GM23338 (cell line): ENCODE results near the gene STXBP3.

Source experiments
- EZH2 ChIP-seq: fragments of 200-600 bp; sonication (generic); IDR thresholded peaks from one replicate; pipeline ENCODE4 v1.8.0; 2017; ENCODE audit warnings: antibody characterized with exemption, mild to moderate bottlenecking, low read depth; ENCODE audit not compliant: unreplicated experiment
- POLR2AphosphoS5 ChIP-seq: IDR thresholded peaks from 2 replicates; pipeline ENCODE4 v1.6.1; 2016; ENCODE audit warnings: antibody characterized with exemption, low read depth
- TF ChIP-seq, protein P1 (sequence below), 2 experiments: fragments of 200-600 bp in 1 of 2; sonication (generic) in 1 of 2; conservative IDR thresholded peaks; 2 replicates each; pipeline versions ENCODE4 v1.5.1 to v1.6.1; 2016 to 2017; ENCODE audit warnings: antibody characterized with exemption in 2 of 2, low read depth in 2 of 2, mild to moderate bottlenecking in 2 of 2, moderate library complexity in 1 of 2
- TF ChIP-seq, protein P2 (sequence below): IDR thresholded peaks from 2 replicates; pipeline ENCODE4 v1.6.1; 2016; ENCODE audit warnings: antibody characterized with exemption
- TF ChIP-seq, protein P3 (sequence below): IDR thresholded peaks from one replicate; pipeline ENCODE4 v1.6.1; 2018; ENCODE audit warnings: antibody characterized with exemption; ENCODE audit not compliant: unreplicated experiment

DNA sequence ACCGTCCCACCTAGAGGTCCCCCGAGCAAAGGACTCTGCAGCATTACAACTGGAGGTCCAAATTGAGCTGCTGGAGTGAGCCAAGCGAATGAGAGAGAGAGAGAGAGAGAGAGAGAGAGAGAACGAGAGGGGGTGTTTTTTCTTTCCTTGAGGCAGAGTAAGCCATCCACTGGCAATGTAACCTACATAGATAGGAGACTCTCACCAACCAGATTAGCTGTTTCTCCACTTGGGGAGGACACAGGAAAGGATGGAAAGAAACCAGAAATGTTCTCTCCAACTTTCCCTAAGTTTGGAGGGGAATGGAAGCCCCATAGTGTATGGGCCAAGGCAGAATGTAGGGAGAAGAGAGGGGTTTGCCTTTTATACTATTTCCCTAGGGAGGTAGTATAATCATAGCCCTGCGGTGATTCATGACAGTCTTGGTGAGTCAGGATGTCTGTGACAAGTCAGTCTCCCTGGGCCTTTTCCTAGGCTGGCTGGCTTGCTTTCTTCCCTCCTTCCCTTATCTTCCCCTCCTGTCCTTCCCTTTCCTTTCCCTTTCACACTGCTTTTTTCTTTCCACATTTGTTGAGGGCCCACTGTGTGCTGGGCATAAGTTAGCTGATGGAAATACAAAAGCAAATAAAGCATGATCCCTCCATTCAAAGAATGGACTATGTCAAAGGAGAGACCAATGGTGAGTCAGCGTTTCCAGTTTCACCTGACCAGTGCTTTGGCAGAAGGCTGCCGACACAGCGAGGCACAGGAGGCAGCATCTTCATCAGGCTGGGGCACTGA lies 26.6 kb upstream of the STXBP3 start:
- TF ChIP-seq, protein P1, sequence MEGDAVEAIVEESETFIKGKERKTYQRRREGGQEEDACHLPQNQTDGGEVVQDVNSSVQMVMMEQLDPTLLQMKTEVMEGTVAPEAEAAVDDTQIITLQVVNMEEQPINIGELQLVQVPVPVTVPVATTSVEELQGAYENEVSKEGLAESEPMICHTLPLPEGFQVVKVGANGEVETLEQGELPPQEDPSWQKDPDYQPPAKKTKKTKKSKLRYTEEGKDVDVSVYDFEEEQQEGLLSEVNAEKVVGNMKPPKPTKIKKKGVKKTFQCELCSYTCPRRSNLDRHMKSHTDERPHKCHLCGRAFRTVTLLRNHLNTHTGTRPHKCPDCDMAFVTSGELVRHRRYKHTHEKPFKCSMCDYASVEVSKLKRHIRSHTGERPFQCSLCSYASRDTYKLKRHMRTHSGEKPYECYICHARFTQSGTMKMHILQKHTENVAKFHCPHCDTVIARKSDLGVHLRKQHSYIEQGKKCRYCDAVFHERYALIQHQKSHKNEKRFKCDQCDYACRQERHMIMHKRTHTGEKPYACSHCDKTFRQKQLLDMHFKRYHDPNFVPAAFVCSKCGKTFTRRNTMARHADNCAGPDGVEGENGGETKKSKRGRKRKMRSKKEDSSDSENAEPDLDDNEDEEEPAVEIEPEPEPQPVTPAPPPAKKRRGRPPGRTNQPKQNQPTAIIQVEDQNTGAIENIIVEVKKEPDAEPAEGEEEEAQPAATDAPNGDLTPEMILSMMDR (conservative IDR thresholded peaks at IDR 0.05; ENCODE audit: low read depth in 2 of 2), result no peak
- TF ChIP-seq EZH2 (no peak), POLR2AphosphoS5 (no peak)
- TF ChIP-seq, protein P2, sequence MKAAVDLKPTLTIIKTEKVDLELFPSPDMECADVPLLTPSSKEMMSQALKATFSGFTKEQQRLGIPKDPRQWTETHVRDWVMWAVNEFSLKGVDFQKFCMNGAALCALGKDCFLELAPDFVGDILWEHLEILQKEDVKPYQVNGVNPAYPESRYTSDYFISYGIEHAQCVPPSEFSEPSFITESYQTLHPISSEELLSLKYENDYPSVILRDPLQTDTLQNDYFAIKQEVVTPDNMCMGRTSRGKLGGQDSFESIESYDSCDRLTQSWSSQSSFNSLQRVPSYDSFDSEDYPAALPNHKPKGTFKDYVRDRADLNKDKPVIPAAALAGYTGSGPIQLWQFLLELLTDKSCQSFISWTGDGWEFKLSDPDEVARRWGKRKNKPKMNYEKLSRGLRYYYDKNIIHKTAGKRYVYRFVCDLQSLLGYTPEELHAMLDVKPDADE, result no peak
- TF ChIP-seq, protein P3, sequence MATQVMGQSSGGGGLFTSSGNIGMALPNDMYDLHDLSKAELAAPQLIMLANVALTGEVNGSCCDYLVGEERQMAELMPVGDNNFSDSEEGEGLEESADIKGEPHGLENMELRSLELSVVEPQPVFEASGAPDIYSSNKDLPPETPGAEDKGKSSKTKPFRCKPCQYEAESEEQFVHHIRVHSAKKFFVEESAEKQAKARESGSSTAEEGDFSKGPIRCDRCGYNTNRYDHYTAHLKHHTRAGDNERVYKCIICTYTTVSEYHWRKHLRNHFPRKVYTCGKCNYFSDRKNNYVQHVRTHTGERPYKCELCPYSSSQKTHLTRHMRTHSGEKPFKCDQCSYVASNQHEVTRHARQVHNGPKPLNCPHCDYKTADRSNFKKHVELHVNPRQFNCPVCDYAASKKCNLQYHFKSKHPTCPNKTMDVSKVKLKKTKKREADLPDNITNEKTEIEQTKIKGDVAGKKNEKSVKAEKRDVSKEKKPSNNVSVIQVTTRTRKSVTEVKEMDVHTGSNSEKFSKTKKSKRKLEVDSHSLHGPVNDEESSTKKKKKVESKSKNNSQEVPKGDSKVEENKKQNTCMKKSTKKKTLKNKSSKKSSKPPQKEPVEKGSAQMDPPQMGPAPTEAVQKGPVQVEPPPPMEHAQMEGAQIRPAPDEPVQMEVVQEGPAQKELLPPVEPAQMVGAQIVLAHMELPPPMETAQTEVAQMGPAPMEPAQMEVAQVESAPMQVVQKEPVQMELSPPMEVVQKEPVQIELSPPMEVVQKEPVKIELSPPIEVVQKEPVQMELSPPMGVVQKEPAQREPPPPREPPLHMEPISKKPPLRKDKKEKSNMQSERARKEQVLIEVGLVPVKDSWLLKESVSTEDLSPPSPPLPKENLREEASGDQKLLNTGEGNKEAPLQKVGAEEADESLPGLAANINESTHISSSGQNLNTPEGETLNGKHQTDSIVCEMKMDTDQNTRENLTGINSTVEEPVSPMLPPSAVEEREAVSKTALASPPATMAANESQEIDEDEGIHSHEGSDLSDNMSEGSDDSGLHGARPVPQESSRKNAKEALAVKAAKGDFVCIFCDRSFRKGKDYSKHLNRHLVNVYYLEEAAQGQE, result no peak
